Osteoblast (primary cell): ENCODE data around the gene RBBP4. TPM values are rescaled to one million over a fixed set of nuclear protein-coding genes. Genes with fewer than 3 reads are reported as not detected.

Experiments
- DNase-seq: peaks from one replicate; pipeline ENCODE4 v3.0.0; 2011; ENCODE audit warnings: low spot score, mixed read lengths; ENCODE audit not compliant: insufficient read length; ENCODE audit errors: missing footprints
- H2AFZ ChIP-seq: 2 replicates; pipeline ENCODE4 v1.6.0; 2011; ENCODE audit warnings: mild to moderate bottlenecking, low read length
- H3K27ac ChIP-seq: 2 replicates; pipeline ENCODE4 v1.5.1; 2011; ENCODE audit warnings: mild to moderate bottlenecking, low read depth, low read length, moderate library complexity
- H3K27me3 ChIP-seq: 2 replicates; pipeline ENCODE4 v1.6.0; 2012; ENCODE audit warnings: mild to moderate bottlenecking, control low read depth, inconsistent platforms, low read length, moderate library complexity; ENCODE audit not compliant: insufficient read depth
- H3K36me3 ChIP-seq: 2 replicates; pipeline ENCODE4 v1.5.1; 2011; ENCODE audit warnings: mild to moderate bottlenecking, low read length, control low read depth, moderate library complexity; ENCODE audit not compliant: insufficient read depth
- H3K4me1 ChIP-seq: 2 replicates; pipeline ENCODE4 v1.5.1; 2011; ENCODE audit warnings: mild to moderate bottlenecking, low read length, control low read depth, moderate library complexity; ENCODE audit not compliant: insufficient read depth
- H3K4me2 ChIP-seq: 2 replicates; pipeline ENCODE4 v1.6.0; 2011; ENCODE audit warnings: mild to moderate bottlenecking, low read length; ENCODE audit not compliant: insufficient read depth
- H3K4me3 ChIP-seq: fragments of 200-600 bp; sonication (generic); 3 replicates; pipeline ENCODE4 v1.5.1; 2012; ENCODE audit warnings: mild to moderate bottlenecking, low read length, inconsistent platforms; ENCODE audit not compliant: insufficient read depth
- H3K79me2 ChIP-seq: 2 replicates; pipeline ENCODE4 v1.6.0; 2012; ENCODE audit warnings: mild to moderate bottlenecking, low read length, control low read depth, inconsistent platforms; ENCODE audit not compliant: insufficient read depth
- H3K9me3 ChIP-seq: 2 replicates; pipeline ENCODE4 v1.5.1; 2011; ENCODE audit warnings: low read depth, low read length, control low read depth
- H4K20me1 ChIP-seq: 2 replicates; pipeline ENCODE4 v1.6.0; 2012; ENCODE audit warnings: mild to moderate bottlenecking, low read length, control low read depth; ENCODE audit not compliant: insufficient read depth
- total RNA-seq: library from RNA; depleted of rRNA; stranded (reverse); fragments of >200 nt; gene quantifications from 2 replicates; pipeline ENCODE4 v1.2.3, GENCODE V29; 2012
- TF ChIP-seq, protein P1 (sequence below): IDR thresholded peaks from 2 replicates; pipeline ENCODE4 v1.5.1; 2011; ENCODE audit warnings: mild to moderate bottlenecking, low read depth, low read length, moderate library complexity; ENCODE audit errors: extremely low read depth

RBBP4 gene
- total RNA-seq, 1 donor: 111 TPM

DNA sequence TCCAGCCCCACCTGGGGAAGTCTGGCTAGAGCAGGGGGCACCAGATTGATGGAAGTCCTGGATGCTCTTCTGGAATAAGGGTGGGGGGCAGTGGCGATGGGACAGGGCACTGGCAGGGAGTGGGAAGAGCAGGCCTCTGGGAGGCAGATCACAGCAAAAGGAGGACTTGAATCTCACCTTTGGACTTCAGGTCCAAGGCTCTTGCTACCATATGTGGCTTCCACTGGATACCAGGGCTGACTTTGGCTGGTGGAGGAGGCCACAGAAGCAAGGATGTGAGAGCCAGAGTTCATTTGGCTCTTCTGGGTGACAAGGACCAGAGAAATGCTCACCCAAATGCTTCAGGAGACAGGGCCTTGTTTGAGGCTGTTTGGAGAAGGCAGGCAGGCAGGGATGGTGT, 67.5 kb downstream of the RBBP4 start:
- Histone ChIP-seq H3K27me3 (no peaks in the 10 kb centered on the region), H3K9me3 (no peaks in the 10 kb centered on the region), H4K20me1 (no peaks in the 10 kb centered on the region), H3K27ac (no peak overlapping the region), H2AFZ (no peak overlapping the region), H3K4me1 (peaks cover 6% of the 10 kb centered on the region), H3K4me3 (no peak overlapping the region), H3K36me3 (no peaks in the 10 kb centered on the region), H3K4me2 (no peak overlapping the region), H3K79me2 (no peaks in the 10 kb centered on the region)
- DNase-seq: peak; percentile 41
- TF ChIP-seq, protein P1, sequence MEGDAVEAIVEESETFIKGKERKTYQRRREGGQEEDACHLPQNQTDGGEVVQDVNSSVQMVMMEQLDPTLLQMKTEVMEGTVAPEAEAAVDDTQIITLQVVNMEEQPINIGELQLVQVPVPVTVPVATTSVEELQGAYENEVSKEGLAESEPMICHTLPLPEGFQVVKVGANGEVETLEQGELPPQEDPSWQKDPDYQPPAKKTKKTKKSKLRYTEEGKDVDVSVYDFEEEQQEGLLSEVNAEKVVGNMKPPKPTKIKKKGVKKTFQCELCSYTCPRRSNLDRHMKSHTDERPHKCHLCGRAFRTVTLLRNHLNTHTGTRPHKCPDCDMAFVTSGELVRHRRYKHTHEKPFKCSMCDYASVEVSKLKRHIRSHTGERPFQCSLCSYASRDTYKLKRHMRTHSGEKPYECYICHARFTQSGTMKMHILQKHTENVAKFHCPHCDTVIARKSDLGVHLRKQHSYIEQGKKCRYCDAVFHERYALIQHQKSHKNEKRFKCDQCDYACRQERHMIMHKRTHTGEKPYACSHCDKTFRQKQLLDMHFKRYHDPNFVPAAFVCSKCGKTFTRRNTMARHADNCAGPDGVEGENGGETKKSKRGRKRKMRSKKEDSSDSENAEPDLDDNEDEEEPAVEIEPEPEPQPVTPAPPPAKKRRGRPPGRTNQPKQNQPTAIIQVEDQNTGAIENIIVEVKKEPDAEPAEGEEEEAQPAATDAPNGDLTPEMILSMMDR: no peak

DNA sequence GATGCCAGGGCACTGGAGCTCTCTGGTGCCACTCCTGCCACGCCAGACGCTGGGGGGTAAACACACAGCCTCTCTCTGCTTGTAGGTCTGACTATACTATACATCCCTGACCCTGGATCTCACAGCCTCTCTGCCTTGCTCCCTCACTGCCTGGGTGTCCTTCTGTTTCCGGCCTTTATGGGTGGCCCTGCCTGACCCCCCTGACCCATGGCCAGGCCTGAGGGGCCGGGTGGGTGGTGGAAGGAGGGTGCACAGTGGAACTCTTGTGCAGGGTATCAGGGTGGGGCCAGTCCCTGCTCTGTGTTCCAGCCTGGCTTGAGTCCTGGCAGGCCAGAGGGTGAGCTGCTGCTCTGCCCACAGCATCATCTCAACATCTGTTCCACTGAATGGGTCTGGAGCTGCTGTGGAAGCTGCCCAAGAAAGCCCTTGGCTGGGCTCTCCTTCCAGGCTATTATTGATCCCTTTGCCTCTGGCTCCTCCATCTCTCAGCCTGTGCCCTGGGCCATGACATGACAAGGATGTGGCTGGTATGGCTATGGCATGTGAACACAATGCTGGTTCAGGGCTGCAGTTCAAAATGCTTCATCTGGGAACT, 68.8 kb downstream of the RBBP4 start:
- H3K27me3 ChIP-seq: no peaks in the 10 kb centered on the region
- no peaks in the 10 kb centered on the region for H3K79me2 ChIP-seq
- H3K27ac ChIP-seq: no peak overlapping the region
- H3K4me3 ChIP-seq: no peak overlapping the region
- H3K36me3 ChIP-seq: no peaks in the 10 kb centered on the region
- no peaks in the 10 kb centered on the region for H4K20me1 ChIP-seq
- H3K9me3 ChIP-seq: no peaks in the 10 kb centered on the region
- no peak overlapping the region for H3K4me2 ChIP-seq
- peak; percentile 69 for DNase-seq
- H3K4me1 ChIP-seq: peaks cover 7% of the 10 kb centered on the region
- H2AFZ ChIP-seq: no peak overlapping the region
- TF ChIP-seq, protein P1: no peak

DNA sequence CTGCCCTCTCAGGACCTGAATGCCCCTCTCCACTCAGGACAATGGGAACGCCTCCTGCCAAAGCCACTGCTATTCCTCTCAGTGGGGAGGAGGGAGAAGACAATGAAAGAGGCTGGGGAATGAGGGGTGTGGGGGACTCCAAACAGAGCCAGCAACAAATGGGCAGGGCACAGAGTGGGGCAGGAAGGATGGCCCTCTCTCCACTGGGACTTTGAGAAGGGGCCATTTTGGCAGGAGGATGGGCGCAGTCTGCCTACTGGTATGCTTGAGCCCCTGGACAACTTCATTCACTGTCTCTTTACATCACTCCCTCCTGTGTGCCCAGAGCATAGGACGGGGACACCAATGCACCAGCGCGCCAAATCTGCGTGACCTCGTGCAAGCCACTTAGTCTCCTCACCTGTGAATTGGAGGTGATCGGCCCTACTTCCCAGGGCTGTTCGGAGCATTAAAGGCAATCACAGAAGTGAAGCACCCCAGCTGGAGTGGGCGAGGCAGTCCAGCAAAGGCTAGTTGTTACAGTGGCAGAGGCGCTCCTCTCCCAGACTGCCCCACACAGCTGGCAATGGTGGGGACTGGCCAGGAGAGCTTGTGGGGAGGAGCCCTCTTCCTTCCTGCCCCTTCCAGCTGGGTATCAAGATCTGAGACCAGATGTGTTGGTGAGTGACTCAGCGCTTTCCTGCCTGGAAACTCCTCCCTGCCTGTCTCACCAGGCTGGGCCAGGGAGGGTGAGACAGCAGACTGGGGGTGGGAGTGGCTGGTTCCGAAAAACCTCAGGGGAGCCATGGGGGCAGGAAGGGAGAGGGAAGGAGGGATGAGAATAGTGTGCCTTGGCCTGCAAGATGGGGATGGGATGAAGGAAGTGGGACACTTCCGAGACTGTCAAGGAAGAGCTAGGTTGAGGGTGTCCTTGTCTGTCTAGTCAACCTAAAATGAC, 73.9 kb downstream of the RBBP4 start:
- H3K4me1 ChIP-seq: peaks cover 17% of the 10 kb centered on the region
- H3K79me2 ChIP-seq: no peaks in the 10 kb centered on the region
- peak overlapping the region; percentile 68 for H2AFZ ChIP-seq
- peak; percentile 98 for DNase-seq
- H3K27me3 ChIP-seq: no peaks in the 10 kb centered on the region
- no peaks in the 10 kb centered on the region for H3K9me3 ChIP-seq
- H3K27ac ChIP-seq: peak overlapping the region; percentile 59
- H3K4me3 ChIP-seq: no peak overlapping the region
- H4K20me1 ChIP-seq: no peaks in the 10 kb centered on the region
- H3K4me2 ChIP-seq: peak overlapping the region; percentile 67
- TF ChIP-seq, protein P1: no peak
- no peaks in the 10 kb centered on the region for H3K36me3 ChIP-seq

DNA sequence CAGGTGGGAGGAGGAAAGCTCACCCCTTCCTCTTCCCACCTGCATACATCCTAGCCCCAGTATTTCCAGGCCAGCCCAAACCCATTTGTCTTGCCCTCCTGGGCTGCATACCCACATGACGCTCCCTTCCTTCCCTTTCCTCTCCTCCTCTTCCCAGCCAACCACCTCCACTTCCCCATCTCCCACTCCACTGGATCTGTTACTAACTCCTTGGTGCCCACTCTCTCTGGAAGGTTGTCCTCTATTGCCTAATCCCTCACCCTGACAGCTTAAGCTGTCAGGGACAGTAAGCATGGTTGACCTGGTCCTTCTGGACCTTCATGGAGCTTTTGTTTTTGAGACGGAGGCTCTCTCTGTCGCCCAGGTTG, 74.6 kb downstream of the RBBP4 start:
- Histone ChIP-seq H3K4me3 (no peak overlapping the region), H3K9me3 (no peaks in the 10 kb centered on the region), H3K36me3 (no peaks in the 10 kb centered on the region), H3K27me3 (no peaks in the 10 kb centered on the region), H3K79me2 (no peaks in the 10 kb centered on the region), H2AFZ (peak overlapping the region; percentile 68), H3K27ac (peak overlapping the region; percentile 59), H4K20me1 (no peaks in the 10 kb centered on the region), H3K4me2 (peak overlapping the region; percentile 67), H3K4me1 (peaks cover 20% of the 10 kb centered on the region)
- DNase-seq: peak; percentile 26
- TF ChIP-seq, protein P1: no peak
